ENCODE results near the gene ITM2C. TPM values are rescaled to one million over a fixed set of nuclear protein-coding genes. Genes with fewer than 3 reads are reported as not detected.

Gene ITM2C
- total and polyA plus RNA-seq, 9 of the 15 experiments (the other 6 are each of a cell fraction or from before 2014, with no cell fraction given) = 0.49 to 58.8 (median 21.5) TPM

DNA sequence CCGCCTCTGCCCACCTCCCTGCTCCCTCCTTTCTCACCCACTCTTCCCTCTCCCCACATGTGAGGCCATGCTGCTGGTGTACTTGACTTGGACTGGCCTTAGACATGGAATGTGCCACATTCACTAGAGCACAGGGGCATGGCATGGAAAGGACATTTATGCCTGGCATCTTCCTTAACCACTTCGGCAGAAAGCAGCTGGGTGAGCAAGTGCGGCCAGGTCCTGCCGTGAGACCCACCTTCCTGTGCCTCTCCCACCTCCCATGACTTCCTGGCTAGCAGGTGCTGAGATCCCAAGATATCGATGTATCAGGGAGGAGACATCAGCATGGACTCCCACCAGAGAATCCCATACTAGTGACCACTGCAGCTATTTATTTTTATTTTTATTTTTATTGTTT is 47.3 kb downstream of the ITM2C start:
- Histone ChIP-seq H3K79me2 (ENCODE audit: control insufficient read depth, insufficient read depth, low read length) (no peaks in the 10 kb centered on the region), H2AFZ (ENCODE audit: low read depth, low read length) (no peak overlapping the region), H3K9me1 (ENCODE audit: control insufficient read depth, insufficient read depth, low read length) (no peaks in the 10 kb centered on the region), H3K36me3 (ENCODE audit: control insufficient read depth, insufficient read depth, low read length) (no peaks in the 10 kb centered on the region), H3K27me3 (ENCODE audit: control insufficient read depth in 2 of 2, insufficient read depth in 2 of 2, low read length in 2 of 2) (no peaks in the 10 kb centered on the region), H3K9me3 (replicated peaks; ENCODE audit: control insufficient read depth, insufficient read depth, low read depth, low read length) (no peaks in the 10 kb centered on the region), H4K20me1 (replicated peaks; ENCODE audit: control insufficient read depth, insufficient read depth, low read length) (no peaks in the 10 kb centered on the region), H3K9ac (ENCODE audit: insufficient read depth in 1 of 2, low read depth in 2 of 2, low read length in 2 of 2) (no peak overlapping the region), H3K27ac (ENCODE audit: extremely low read depth, low read depth, low read length) (no peak overlapping the region), H3K4me2 (ENCODE audit: insufficient read depth, low read length) (no peak overlapping the region), H3K4me1 (replicated peaks in 1 of 2; ENCODE audit: control insufficient read depth in 2 of 2, insufficient read depth in 2 of 2, low read length in 2 of 2) (peaks cover 20 to 38% of the 10 kb centered on the region in 2 experiments), H3K4me3 (no peak overlapping the region)
- DNase-seq (ENCODE audit: extremely low read depth in 1 of 4, low spot score in 3 of 4) (no peak), ATAC-seq (no peak), FAIRE-seq (no peak)
- TF ChIP-seq ZNF253 (CRISPR knock-in tag; conservative IDR thresholded peaks at IDR 0.05) (no peak), CTCF (IDR thresholded peaks at IDR 0.05 in 2 of 3, conservative IDR thresholded peaks at IDR 0.05 in 1 of 3; ENCODE audit: insufficient read depth in 2 of 3, low read depth in 1 of 3, low read length in 3 of 3) (no peak), GMEB1 (CRISPR knock-in tag; IDR thresholded peaks at IDR 0.05) (no peak)
- WGBS (ENCODE audit: insufficient coverage, low coverage, missing lambda C conversion rate) = 72% methylated on average over 5 of the region's 5 CpGs
- intact Hi-C loops (cut with micrococcal nuclease) (no loop called here), in situ Hi-C loops (cut with MboI) (no loop called here)
- ChIA-PET CTCF (ENCODE audit: low intra/inter-chr PET ratio) (no interaction called here), POLR2A (no interaction called here)
- no TSS peak for BruUV-seq (replicated peaks)
